Activated CD4-positive, alpha-beta T cell treated with anti-CD3 and anti-CD28 coated beads, Interleukin-2, amount 50 U/mL, for 16 hours (primary cell): ENCODE results near the gene CATSPER4.

Source experiments
- DNase-seq: peaks from one replicate; pipeline ENCODE4 v3.0.0-alpha.2; 2020

CATSPER4 gene

DNA sequence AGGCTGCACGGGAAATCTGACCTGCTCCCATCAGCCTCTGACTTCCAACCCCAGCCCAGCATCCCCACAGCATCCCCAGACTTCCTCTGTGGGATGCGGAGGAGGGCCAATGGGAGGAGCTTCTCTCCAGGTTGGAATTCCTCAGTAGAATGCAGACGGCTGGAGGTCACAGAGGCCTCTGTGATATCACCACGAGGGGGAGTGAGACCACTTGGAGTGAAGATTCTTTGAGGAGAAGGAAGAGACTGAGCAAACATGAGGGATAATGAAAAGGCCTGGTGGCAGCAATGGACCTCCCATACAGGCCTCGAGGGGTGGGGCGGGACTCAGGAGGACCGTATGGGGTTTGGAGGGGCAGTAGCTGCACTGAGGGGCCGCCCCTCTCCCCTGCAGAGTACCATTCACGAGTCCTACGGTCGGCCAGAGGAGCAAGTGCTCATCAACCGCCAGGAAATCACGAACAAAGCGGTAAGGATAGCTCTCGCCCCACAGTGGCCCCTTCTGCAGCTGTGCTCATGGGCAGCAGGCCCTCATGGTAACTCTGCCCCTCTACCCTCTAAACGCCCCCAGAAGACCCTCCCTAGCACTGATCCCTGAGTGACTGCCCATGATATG, at the start of gene CATSPER4:
Gene CATSPER4, plus strand, starts transcription at position 230 of the 615 bp plus-strand sequence. Its CDS starts 26 bp downstream, at position 256.
- DNase-seq: no peak

- no peak for DNase-seq
Measured at GRCh38 chr1:26142159-26142558, 48.2 kb upstream of the CATSPER4 start.

DNA sequence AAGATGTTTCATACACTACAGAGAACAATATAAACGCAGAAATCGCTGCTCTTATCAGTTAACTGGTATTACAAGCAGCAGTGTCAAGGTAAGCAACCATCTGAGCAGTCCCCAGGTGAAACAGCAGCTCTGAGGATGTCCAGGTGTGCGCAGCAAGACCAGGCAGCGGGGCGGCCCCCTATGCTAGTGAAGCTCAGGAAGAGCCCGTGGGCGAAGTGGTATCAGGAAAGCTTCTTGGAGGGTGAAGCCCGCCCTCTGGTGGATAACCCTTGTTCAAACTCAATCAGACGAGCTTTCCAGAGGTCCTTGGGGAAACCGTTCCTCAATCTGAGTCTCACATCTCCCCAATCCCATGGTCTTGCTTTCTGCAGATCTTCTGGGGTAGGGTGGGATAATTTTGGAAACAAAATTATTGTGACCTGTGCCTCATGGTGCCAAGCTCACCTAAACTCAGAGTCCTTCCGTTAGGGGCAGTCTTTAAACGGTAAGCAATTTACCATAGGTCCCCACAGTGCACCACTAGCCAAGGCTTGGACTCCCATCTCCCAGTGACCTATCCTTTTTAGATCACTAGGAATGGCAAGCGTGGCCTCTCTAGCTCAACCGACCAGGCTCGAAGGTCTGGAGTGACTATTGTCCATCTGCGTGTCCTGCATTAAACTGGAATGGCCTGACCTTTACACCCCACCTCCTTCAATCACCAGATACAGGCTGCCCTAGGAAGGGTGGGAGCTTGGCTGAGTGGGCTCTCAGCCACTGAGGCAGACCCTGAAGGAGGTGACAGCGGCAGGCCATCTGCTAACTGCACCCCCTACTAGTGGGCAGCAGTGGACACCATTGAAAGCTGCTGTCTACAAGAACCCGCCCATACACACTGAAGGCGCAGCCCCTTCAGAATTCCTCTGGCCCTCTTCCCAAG, 45.1 kb upstream of the CATSPER4 start:
- peak; percentile 78 for DNase-seq

DNA sequence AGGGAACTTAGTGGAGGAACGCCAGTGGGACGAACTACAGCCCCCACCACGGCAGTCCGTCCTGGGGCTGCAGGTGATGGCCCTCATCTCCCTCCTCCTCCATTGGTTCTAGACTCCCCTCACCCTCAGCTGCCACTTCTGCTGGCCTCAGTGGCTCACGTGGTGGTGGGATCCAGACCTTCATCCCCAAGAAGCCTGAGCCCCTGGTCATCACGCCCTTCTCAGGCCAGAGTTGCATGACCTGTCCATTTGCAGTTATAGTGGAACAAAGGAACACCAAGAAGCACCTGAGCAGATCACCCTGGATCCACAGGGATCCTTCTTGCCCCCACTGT, 44.5 kb upstream of the CATSPER4 start:
- no peak for DNase-seq

DNA sequence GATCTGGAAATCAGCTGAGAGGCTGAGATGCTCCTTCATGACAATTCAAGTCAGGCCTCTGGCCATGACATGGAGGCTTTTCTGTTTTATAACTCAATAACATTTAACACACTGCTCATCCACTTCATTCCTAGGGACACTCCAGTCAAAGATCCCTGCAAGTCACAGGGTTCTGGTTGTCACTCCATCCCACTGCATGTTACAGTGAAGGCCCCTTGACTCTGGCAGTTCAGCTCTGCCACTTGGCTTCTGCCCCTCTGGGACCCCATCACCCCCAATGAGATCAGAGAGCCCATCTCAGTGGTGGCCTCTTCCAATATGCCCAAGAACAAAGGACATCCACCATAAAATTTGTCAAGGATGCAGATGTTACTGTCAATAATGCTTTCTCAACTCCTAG, 41.5 kb upstream of the CATSPER4 start:
- no peak for DNase-seq

DNA sequence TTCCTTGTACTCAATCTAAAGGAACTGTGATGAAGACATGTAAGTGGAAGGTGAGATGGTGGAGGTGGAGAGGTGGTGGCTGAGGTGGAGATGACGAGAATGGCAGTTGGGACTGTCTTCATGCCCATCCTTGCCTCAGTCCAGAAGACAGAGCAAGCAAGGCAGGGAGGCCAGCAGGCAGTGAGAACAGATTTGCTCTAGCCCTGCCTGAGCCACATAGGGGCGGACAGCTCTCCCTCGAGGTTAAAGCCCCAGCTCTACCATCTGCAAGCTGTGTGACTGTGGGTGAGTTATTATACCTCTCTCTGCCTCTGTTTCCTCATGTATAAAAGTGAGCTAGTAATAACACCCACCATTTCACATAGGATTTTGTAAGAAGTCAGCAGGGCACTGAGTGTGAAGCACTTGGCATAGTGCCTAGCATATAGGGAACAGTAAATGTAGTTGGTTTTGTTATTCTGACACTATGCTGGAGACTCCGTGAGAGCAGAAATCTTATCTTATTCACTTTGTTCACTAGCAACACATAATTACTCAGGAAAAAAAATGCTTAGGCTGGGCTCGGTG, 36.4 kb upstream of the CATSPER4 start:
- DNase-seq: no peak

DNA sequence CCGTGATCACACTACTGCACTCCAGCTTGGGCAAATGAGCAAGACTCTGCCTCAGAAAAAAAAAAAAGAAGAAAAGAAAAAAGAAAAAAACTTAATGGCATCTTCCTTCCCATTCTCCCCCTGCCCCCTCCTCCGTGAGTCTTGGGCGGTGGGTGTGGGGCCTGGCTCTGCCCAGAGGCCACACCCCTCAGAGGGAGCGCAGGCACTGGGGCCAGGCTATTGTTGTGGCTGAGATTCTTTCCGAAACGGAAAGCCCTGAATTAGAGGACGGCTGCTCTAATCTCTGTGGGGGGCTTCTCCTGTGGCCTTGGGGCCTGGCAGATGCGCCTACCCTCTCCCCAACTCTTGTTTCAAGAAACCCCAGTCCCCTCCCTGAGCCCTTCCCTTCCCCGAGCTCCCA, 35.7 kb upstream of the CATSPER4 start:
- no peak for DNase-seq

GRCh38 chr1:26155370-26156284, 34.8 kb upstream of the CATSPER4 start:
- no peak for DNase-seq

- DNase-seq: no peak
Measured at GRCh38 chr1:26156285-26157038, 33.9 kb upstream of the CATSPER4 start.

DNA sequence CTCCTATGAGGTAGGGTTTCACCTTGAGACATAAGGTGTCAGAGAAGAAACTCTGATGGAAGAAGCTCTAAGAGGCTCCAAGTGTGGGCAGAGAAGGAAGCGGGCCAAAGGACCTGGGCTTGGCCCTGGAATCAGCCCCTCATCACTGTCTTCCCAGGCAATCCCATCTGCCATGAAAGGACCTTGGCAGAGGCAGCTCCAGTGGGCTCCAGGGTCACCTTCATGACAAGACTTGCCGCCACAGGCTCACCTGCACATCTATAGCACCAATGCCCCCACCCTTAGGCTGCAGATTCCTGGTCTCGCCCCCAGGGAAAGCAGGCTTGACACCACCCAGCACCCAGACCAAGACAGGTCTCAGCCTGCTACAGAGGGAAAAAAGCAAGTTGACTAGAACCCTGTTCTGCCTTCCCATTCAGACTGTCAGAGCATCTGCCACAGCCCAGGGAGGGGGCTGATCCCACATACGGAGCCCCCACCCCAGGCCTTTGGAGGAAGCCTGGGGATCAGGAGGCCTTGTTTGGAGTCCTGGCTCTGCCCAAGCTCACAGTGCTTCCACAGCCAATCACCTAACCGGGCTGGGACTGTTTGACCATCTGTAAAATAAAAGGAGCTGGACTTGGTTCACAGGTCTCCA, 32.0 kb upstream of the CATSPER4 start:
- no peak for DNase-seq

DNA sequence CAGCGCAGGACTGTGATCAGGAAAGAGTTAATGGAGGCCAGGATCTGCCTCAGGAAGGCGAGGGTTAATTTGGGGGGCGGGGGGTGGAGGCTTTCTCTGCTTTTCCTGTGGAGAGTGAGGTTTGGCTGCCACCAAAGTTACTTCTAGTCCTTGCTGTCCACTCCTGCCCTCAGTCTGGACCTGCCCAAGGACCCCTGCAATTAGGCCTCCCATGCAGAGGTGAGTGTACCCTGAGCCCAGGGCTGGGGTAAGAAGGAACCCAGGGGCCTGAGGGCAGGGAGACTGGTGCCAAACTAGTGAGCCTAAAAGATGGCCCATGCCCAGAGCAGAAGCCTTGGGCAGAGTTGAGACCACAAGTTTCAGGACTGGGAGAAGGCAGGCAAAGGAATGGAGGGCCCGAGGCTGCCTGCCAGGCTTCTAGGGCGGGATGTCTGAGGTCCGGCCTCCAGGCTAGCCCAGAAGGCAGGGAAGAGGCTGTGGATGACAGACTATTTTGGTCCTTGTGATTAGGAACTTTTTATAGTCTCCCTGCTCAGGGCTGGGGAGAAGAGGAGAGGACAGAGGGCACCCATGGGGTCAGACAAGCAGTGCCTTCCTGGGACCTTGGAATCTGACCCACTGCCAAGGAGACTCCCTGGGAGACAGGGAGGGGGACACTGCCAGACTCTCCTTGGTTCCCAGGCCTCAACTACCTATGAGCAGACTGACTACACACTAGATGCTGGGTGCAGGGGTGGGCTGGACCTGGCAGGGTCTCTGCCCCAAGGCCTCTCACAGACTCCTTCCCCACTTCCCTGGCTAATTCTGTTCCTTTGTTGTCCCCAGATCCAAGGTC, 31.3 kb upstream of the CATSPER4 start, which contains the start of gene FAM110D:
Gene FAM110D, plus strand, starts transcription at position 172 of the 835 bp plus-strand sequence. CDS start 2,213 bp downstream, outside the sequence.
- no peak for DNase-seq

DNA sequence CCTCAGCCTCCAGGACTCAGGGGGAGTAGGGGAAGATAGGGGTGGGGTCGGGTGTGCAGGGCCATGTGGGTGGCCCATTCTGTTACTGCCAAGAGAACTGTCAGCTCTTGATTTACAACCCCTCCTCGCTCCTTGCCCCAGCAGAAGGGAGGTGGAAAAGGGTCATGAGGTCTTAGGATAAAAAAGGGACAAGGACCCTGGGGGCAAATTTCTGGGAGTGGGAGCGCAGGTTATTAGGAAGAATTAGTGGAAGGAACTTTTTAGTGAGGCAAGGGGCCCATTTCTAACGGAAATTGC, 30.7 kb upstream of the CATSPER4 start:
- DNase-seq: no peak

DNA sequence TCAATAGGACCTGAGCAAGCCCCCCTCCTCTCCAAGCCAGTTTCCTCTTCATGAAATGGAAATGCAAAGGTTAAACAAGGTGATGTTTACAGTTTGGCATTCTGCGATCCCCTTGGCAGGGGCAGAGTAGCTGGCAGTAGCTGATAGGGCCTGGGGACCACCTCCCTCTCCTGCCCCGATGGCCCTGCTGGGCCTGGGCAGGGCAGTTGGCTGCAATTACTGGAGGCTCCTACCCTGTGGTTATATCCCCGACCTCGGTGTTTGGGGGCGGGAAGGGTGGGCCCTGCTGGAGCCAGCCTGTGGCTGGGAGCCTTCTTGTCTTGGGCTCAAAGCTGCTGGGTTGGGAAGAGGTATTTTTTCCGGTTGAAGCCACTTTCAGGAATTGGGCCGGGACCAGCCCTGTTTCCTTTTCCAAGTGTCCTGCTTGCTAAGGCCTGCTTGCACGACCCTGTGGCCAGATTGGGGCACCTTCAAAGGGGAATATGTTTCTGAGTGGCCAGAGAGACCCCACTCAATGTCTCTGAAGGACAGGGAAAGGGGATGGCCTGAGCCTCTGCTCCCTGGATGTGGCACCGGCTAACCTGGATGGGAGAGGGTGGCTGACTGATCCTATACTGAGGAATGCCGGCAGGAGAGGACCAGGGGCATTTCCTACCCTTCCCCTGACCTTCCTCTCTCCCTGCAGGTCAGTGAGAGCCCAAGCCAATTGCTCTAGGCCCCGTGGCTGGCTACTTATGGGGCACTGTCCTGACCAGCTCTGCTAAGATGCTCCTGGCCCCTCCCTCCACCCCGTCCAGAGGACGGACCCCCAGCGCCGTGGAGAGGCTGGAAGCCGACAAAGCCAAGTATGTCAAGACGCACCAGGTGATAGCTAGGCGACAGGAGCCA, 29.6 kb upstream of the CATSPER4 start:
- DNase-seq: no peak

- peak; percentile 32 for DNase-seq
Measured at GRCh38 chr1:26161415-26162219, 28.8 kb upstream of the CATSPER4 start.

- no peak for DNase-seq
Measured at GRCh38 chr1:26162220-26162709, 28.1 kb upstream of the CATSPER4 start.

- DNase-seq: no peak
Measured at GRCh38 chr1:26163684-26164035, 26.7 kb upstream of the CATSPER4 start.

DNA sequence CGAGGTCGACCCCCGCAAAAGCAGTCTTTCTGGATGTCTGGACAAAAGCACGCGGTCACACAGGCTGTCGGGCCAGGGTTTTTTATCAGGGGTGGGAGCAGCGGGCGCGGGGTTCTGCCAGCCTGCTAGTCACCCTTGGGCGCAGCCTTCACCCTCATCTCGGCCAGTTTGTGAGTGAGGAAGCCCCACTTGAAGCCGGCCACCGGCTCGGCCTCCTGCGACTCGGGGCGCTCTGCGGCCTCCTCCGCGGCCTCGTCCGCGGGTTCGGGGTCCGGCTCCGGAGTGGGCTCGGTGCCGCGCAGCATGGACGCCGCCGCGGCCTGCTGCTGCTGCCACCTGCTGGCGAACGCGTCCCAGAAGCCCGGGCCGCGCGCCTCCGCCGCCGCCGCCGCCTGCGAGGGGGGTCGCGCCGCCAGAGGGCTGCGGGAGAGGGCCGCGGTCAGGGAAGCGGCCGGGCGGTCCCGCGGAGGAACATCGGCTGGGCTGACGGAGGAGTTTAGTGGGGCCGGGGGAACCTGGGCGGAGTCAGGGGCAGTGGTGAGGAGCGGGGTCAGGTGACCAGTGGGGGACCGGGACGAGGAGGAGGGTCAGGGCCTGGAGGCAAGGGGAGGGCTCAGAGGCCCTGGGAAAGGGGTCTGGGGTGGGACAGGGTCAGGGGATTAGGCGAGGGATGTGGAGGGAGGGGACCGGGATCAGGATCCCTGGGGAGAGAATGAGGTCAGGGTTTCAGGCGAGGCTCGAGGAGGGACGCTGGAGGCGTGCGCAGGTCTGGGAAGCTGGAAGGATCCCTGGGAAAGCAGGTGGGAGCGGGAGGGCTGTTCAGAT, 26.2 kb upstream of the CATSPER4 start:
- DNase-seq: no peak
